ENCODE data around the gene MXD1.

- TF ChIP-seq EZH2 (optimal IDR thresholded peaks at IDR 0.05; ENCODE audit: low read depth, low read length) = no peak
- TF ChIP-seq CTCF (IDR thresholded peaks at IDR 0.05; ENCODE audit: low read length) = no peak
- no peak for TF ChIP-seq EZH2phosphoT487 (IDR thresholded peaks at IDR 0.05; ENCODE audit: low read length)
Measured at GRCh38 chr2:69956475-69956979, 41.6 kb downstream of the MXD1 start.

All from MM.1S (cell line).